B cell (primary cell): ENCODE measurements around the gene MOSPD3.

Source experiments
- CTCF ChIP-seq: fragments of 200-600 bp; IDR thresholded peaks from one replicate; pipeline ENCODE4 v1.8.0; 2022; ENCODE audit warnings: antibody characterized with exemption, mild to moderate bottlenecking
- EZH2 ChIP-seq: IDR thresholded peaks from 2 replicates; pipeline ENCODE4 v1.6.1; 2012; ENCODE audit warnings: borderline replicate concordance, low read depth, mild to moderate bottlenecking, moderate library complexity, low read length; ENCODE audit not compliant: insufficient read depth, poor library complexity, severe bottlenecking

- TF ChIP-seq CTCF (no peak), EZH2 (no peak)
Observed at GRCh38 chr7:100575746-100576383, 36.5 kb upstream of the MOSPD3 start.
